Right ventricle myocardium inferior (tissue), 1 donor: ENCODE measurements around the gene SBK3. TPM values are rescaled to one million over a fixed set of nuclear protein-coding genes. Genes with fewer than 3 reads are reported as not detected.
"Not testable (repeated sequence)": the region's sequence is repeated elsewhere in the genome, so short reads cannot be mapped to it uniquely, and the experiment has no call there.

Experiments used
- ATAC-seq: fragments of 200-7000 bp; cut with Tn5 transposase; one replicate; pipeline ENCODE4 v1.9.1; 2020; ENCODE audit warnings: mild to moderate bottlenecking, moderate library complexity
- DNase-seq: peaks from one replicate; pipeline ENCODE4 v3.0.0; 2021; ENCODE audit errors: missing footprints
- intact Hi-C: fragments of 100-400 bp; cut with DNase I; formaldehyde crosslinking; loops from one replicate; pipeline ENCODE4 v1.11.0; 2022
- long read RNA-seq: library from polyadenylated mRNA; unstranded; transcript quantifications from one replicate; pipeline ENCODE4 v2.0.0, GENCODE V29; 2021
- total RNA-seq: library from RNA; stranded (reverse); fragmentation: NEBNext Ultra II Directional; extraction: Animal tissue kit (Norgen Biotek cat#: 25700); gene quantifications from one replicate; pipeline ENCODE4 v1.2.1, GENCODE V29; 2021
- donor health status: DM: no; HTN: yes; CAD: no; lungs with severe emphysema.

SBK3 gene
- total RNA-seq, result 17.6 TPM
- long read RNA-seq, result 0 reads

GRCh38 chr19:55545443-55545842 is at the start of gene SBK3:
Gene SBK3, minus strand, starts transcription at chr19:55545543. Its CDS starts 0 bp downstream, at chr19:55545543.
- no peak for DNase-seq
- intact Hi-C loops, result loop anchor here (5.0 kb wide), 1 partner anchor 37 kb away; the partner anchor contains the start of gene ZNF579
- ATAC-seq, result no peak

- ATAC-seq (no peak), DNase-seq (no peak)
- intact Hi-C loops, result no loop called here
These were observed 47.9 kb upstream of the SBK3 start for GRCh38 chr19:55593096-55593772.

GRCh38 chr19:55592391-55593090 is 47.2 kb upstream of the SBK3 start:
- intact Hi-C loops, result no loop called here
- DNase-seq, result no peak
- no peak for ATAC-seq

GRCh38 chr19:55591555-55591954 is 46.2 kb upstream of the SBK3 start:
- intact Hi-C loops, result no loop called here
- no peak for DNase-seq
- no peak for ATAC-seq

GRCh38 chr19:55590617-55591016 is 45.3 kb upstream of the SBK3 start:
- intact Hi-C loops, result no loop called here
- ATAC-seq (no peak), DNase-seq (no peak)

GRCh38 chr19:55590109-55590508 is 44.8 kb upstream of the SBK3 start:
- ATAC-seq (no peak), DNase-seq (no peak)
- intact Hi-C loops, result no loop called here

GRCh38 chr19:55588738-55589137 is 43.4 kb upstream of the SBK3 start:
- intact Hi-C loops, result no loop called here
- DNase-seq, result no peak
- ATAC-seq, result no peak

- DNase-seq, result peak; percentile 94
- peak; percentile 90 for ATAC-seq
- intact Hi-C loops, result no loop called here
These were observed 41.8 kb upstream of the SBK3 start for GRCh38 chr19:55586976-55587668.

GRCh38 chr19:55585658-55586339 is 40.5 kb upstream of the SBK3 start:
- intact Hi-C loops, result no loop called here
- peak; percentile 65 for ATAC-seq
- DNase-seq, result peak; percentile 85

GRCh38 chr19:55584871-55585270 is 39.5 kb upstream of the SBK3 start:
- intact Hi-C loops, result loop anchor here (5.0 kb wide), 2 partner anchors 38 to 68 kb away; partner anchors contain the start of gene SBK3
- DNase-seq (no peak), ATAC-seq (no peak)

- not testable (repeated sequence) for ATAC-seq, DNase-seq
- intact Hi-C loops, result loop anchor here (5.0 kb wide), 2 partner anchors 37 to 67 kb away; partner anchors contain the start of gene SBK3
These were observed 38.6 kb upstream of the SBK3 start for GRCh38 chr19:55583897-55584296.

GRCh38 chr19:55582284-55582683 is 36.9 kb upstream of the SBK3 start:
- DNase-seq, ATAC-seq: not testable (repeated sequence)
- intact Hi-C loops, result loop anchor here (5.0 kb wide), 2 partner anchors 35 to 65 kb away; partner anchors contain the start of gene SBK3

GRCh38 chr19:55581823-55582223 is 36.5 kb upstream of the SBK3 start:
- DNase-seq, result no peak
- ATAC-seq, result no peak
- intact Hi-C loops, result loop anchor here (2.0 to 5.0 kb wide), 3 partner anchors 17 to 65 kb away; partner anchors contain the start of genes FIZ1 and SBK3

GRCh38 chr19:55581145-55581822 is 35.9 kb upstream of the SBK3 start:
- DNase-seq, result no peak
- no peak for ATAC-seq
- intact Hi-C loops, result loop anchor here (2.0 to 5.0 kb wide), 3 partner anchors 18 to 64 kb away; partner anchors contain the start of genes FIZ1 and SBK3

- ATAC-seq, result peak; percentile 84
- intact Hi-C loops, result loop anchor here (2.0 to 5.0 kb wide), 3 partner anchors 18 to 63 kb away; partner anchors contain the start of genes FIZ1 and SBK3
These were observed 35.3 kb upstream of the SBK3 start, which contains the start of gene ZNF579 for GRCh38 chr19:55580628-55581144. Gene ZNF579, minus strand, starts transcription at chr19:55580848. Its CDS starts 1,209 bp downstream, at chr19:55579639.

GRCh38 chr19:55579766-55580621 is 34.7 kb upstream of the SBK3 start:
- intact Hi-C loops, result loop anchor here (2.0 to 5.0 kb wide), 3 partner anchors 19 to 63 kb away; partner anchors contain the start of genes FIZ1 and SBK3
- ATAC-seq (peak; percentile 58), DNase-seq (no peak)

More at GRCh38 chr19:55580628-55581144, 35.3 kb upstream of the SBK3 start, which contains the start of gene ZNF579:
- peak; percentile 85 for DNase-seq
